ENCODE measurements around the gene USP24.

USP24 gene, protein sequence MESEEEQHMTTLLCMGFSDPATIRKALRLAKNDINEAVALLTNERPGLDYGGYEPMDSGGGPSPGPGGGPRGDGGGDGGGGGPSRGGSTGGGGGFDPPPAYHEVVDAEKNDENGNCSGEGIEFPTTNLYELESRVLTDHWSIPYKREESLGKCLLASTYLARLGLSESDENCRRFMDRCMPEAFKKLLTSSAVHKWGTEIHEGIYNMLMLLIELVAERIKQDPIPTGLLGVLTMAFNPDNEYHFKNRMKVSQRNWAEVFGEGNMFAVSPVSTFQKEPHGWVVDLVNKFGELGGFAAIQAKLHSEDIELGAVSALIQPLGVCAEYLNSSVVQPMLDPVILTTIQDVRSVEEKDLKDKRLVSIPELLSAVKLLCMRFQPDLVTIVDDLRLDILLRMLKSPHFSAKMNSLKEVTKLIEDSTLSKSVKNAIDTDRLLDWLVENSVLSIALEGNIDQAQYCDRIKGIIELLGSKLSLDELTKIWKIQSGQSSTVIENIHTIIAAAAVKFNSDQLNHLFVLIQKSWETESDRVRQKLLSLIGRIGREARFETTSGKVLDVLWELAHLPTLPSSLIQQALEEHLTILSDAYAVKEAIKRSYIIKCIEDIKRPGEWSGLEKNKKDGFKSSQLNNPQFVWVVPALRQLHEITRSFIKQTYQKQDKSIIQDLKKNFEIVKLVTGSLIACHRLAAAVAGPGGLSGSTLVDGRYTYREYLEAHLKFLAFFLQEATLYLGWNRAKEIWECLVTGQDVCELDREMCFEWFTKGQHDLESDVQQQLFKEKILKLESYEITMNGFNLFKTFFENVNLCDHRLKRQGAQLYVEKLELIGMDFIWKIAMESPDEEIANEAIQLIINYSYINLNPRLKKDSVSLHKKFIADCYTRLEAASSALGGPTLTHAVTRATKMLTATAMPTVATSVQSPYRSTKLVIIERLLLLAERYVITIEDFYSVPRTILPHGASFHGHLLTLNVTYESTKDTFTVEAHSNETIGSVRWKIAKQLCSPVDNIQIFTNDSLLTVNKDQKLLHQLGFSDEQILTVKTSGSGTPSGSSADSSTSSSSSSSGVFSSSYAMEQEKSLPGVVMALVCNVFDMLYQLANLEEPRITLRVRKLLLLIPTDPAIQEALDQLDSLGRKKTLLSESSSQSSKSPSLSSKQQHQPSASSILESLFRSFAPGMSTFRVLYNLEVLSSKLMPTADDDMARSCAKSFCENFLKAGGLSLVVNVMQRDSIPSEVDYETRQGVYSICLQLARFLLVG (N-terminal part only)

GRCh38 chr1:55215194-55216021, at the start of gene USP24:
Gene USP24 (minus strand): TSS chr1:55215364. CDS start chr1:55215113, 251 bp downstream.
- peak; percentile 59 for DNase-seq (ENCODE audit: low read depth)

GRCh38 chr1:55262822-55263221, 47.7 kb upstream of the USP24 start:
- DNase-seq (ENCODE audit: low read depth) = no peak

- DNase-seq (ENCODE audit: low read depth) = no peak
Observed at GRCh38 chr1:55259911-55260609, 44.9 kb upstream of the USP24 start.

GRCh38 chr1:55257958-55258357, 42.8 kb upstream of the USP24 start:
- no peak for DNase-seq (ENCODE audit: low read depth)

GRCh38 chr1:55255901-55256300, 40.7 kb upstream of the USP24 start:
- no peak for DNase-seq (ENCODE audit: low read depth)

GRCh38 chr1:55252942-55253589, 37.9 kb upstream of the USP24 start:
- no peak for DNase-seq (ENCODE audit: low read depth)

DNA sequence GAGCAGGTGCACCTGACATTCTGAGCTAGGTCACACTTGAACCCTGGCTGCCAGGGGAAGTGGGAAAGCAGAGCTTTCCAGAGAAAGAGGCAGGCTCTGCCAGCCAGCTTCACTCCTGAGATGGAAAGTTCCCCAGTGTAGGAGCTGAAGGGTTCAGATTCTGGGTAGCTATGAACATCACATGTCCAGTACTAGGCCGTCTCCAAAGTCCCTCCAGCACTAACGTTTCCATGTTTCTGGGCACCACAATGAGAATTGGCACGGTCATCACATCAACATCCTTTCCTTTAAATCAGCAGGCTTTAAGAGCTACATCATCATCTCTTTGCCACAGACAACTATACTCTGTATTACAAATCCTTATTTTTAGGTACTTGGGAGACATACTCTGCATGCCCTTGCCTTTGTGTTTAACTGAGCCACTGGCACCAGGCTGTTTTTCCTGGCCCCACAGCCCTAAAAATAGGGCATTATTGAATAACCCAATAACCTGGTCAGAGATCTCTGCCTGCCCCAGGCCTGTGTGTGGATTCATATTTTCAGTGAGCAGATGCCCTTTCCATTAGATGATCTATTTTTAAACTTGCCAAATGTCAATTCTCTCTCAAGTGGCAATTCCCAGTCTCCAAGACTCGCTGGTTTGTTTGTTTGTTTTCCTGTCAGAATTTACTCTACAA, 35.4 kb upstream of the USP24 start:
- DNase-seq (ENCODE audit: low read depth) = no peak

- DNase-seq (ENCODE audit: low read depth) = no peak
Observed at GRCh38 chr1:55249646-55250398, 34.7 kb upstream of the USP24 start.

DNA sequence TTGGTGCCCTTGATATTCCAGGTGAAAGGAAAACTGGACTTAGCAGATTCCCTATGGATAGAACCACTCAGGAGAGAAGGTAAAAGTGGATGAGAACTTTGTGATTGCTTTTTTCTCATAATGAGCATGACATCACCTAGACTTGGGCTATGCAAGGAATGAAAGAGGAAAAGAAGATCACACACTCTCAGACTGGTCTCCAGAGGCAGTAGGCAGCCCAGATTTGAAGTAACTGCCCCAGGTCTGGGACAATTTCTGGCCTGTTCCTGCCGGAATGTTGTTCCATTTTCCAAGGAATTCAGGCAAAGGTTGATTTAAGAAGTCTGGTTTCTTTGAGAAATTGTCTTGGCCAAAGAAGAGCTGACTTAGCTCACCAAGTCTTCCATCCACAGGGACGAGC, 31.7 kb upstream of the USP24 start:
- DNase-seq (ENCODE audit: low read depth) = no peak

DNA sequence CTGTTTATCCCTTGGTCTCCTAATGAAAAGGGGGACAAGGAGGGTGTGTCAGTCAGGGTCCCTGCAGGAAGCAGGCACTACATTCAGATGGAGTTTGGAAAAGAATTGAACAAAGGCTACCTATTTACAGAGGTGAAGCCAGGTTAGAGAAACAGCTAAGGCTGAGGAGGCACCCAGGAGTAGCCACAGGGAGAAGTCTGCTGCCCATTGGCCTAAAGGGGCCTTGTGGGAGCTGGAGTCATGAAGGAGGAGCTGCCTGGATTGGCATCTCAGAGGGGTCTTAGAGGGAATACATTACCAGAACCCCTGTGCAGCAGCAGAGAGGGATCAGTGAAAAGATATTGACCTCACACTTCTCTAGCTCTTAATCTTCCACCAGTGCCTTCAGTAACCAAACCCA, 31.2 kb upstream of the USP24 start:
- DNase-seq (ENCODE audit: low read depth) = no peak

GRCh38 chr1:55245781-55246180, 30.6 kb upstream of the USP24 start:
- no peak for DNase-seq (ENCODE audit: low read depth)

DNA sequence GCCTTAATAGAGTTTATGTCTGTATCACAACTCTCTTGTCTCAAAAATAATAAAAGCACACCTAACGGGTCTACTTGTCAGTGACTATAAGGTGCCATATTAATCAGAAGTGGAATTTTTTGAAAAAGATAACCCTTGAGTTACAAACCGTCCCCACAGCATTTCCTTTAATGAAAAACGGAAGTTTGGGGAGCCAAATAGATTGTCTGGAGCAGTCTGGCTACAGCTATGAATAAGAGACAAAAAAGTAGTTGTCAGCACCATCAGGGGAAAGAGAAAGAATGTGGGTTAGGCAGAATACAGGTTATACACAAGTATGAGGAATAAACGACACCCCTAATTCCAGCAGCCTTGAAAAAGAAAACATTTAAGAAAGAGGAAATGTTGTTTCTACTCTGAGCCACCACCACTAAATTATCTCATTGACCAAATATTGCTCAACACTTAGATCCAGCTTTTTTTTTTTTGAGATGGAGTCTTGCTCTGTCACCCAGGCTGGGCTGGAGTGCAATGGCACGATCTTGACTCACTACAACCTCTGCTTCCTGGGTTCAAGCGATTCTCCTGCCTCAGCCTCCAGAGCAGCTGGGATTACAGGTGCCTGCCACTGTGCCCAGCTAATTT, 29.4 kb upstream of the USP24 start:
- DNase-seq (ENCODE audit: low read depth) = no peak

GRCh38 chr1:55243655-55244054, 28.5 kb upstream of the USP24 start:
- no peak for DNase-seq (ENCODE audit: low read depth)

GRCh38 chr1:55239548-55239947, 24.4 kb upstream of the USP24 start:
- DNase-seq (ENCODE audit: low read depth) = no peak

DNA sequence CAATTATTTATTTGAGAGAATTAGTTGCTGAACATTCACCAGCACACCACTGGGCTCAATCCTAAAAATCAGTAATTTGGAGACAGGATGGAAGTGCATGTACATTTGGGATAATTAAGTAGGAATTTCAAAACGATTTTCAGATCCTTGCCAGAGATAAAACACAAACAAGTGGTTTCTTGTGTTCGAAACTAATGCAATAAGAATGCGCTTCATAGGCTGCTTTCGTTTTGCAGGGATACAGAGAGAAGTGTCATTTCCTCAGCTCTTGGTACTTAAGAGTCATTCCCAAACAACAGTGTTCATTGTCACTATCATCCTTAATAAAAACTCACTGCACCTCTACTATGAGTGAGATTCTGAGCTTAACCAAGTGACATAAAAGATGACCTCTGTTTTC, 20.6 kb upstream of the USP24 start:
- DNase-seq (ENCODE audit: low read depth) = no peak

DNA sequence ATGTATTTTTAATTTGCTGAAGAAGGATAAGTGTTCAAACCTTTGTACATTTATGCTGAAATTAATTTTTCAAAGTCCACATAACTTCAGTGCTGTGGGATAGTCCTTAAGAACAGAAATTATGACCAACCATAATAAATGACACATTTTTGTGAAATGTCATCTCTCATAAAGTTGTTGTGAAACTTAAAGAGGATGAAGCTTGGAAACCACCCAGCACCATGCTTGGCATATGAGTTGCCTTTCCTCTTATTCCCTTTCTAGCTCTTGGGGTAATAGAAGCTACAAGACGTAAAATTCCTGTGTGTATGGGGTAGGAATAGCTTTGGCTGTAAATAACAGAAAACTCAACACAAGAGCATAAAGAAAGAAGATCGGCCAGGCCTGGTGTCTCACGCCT, 18.9 kb upstream of the USP24 start:
- DNase-seq (ENCODE audit: low read depth) = no peak

- DNase-seq (ENCODE audit: low read depth) = no peak
Observed at GRCh38 chr1:55233145-55233777, 18.1 kb upstream of the USP24 start.
